ENCODE measurements around the gene FMNL2.

DNA sequence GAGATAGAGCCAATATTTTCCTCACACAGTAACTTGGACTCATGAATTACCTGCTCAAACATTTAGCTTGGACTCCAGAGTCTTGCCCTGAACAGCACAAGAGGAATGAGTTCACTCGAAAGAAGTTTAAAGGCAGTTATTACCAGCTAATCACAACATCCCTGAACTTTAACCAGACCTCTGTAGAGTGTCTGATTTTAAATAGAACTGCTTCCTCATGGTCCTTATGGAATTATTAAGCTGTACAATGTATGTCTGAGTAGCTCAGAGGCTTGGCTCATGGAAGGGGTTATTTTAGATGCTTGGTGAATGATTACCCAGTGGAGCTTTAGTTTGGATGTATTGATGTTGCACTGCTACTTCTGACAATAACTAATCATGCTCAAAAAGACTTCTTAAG is 183.1 kb downstream of the FMNL2 start:
- TF ChIP-seq, protein P1, sequence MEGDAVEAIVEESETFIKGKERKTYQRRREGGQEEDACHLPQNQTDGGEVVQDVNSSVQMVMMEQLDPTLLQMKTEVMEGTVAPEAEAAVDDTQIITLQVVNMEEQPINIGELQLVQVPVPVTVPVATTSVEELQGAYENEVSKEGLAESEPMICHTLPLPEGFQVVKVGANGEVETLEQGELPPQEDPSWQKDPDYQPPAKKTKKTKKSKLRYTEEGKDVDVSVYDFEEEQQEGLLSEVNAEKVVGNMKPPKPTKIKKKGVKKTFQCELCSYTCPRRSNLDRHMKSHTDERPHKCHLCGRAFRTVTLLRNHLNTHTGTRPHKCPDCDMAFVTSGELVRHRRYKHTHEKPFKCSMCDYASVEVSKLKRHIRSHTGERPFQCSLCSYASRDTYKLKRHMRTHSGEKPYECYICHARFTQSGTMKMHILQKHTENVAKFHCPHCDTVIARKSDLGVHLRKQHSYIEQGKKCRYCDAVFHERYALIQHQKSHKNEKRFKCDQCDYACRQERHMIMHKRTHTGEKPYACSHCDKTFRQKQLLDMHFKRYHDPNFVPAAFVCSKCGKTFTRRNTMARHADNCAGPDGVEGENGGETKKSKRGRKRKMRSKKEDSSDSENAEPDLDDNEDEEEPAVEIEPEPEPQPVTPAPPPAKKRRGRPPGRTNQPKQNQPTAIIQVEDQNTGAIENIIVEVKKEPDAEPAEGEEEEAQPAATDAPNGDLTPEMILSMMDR (IDR thresholded peaks at IDR 0.05 in 8 of 11, conservative IDR thresholded peaks at IDR 0.05 in 3 of 11): no peak
- TF ChIP-seq POLR2A (IDR thresholded peaks at IDR 0.05) (no peak), POLR2AphosphoS5 (IDR thresholded peaks at IDR 0.05) (no peak)

Data from spleen (tissue), 7 donors.